Activated CD8-positive, alpha-beta T cell treated with anti-CD3 and anti-CD28 coated beads, Interleukin-2, amount 10 ng/mL, durations not matched to agents 7 days and 5 days (primary cell): ENCODE data around the gene PFKFB2. TPM values are rescaled to one million over a fixed set of nuclear protein-coding genes. Genes with fewer than 3 reads are reported as not detected.

Source experiments
- ATAC-seq: fragments of 150-1000 bp; cut with Tn5 transposase; one replicate; pipeline ENCODE4 v1.10.0; 2021; ENCODE audit warnings: moderate library complexity
- CTCF ChIA-PET: fragments of 350-600 bp; sonication (Branson Sonifier 250); formaldehyde crosslinking; loops from one replicate; lab custom pipeline; 2021; ENCODE audit warnings: antibody characterized with exemption; lab: Charles Lee
- POLR2A ChIA-PET: fragments of 350-600 bp; sonication (Branson Sonifier 250); formaldehyde crosslinking; loops from one replicate; lab custom pipeline; 2021; ENCODE audit warnings: antibody characterized with exemption; lab: Charles Lee
- DNase-seq: peaks from one replicate; pipeline ENCODE4 v3.0.0-alpha.2; 2020
- H3K27ac Mint-ChIP-seq: one replicate; pipeline ENCODE4 v1.8.0; 2021; ENCODE audit warnings: mild to moderate bottlenecking, mixed read lengths
- H3K27me3 Mint-ChIP-seq: one replicate; pipeline ENCODE4 v1.8.0; 2021; ENCODE audit warnings: low read depth, mixed read lengths
- H3K36me3 Mint-ChIP-seq: one replicate; pipeline ENCODE4 v1.8.0; 2021; ENCODE audit warnings: low read depth, mixed read lengths
- H3K4me1 Mint-ChIP-seq: one replicate; pipeline ENCODE4 v1.8.0; 2021; ENCODE audit warnings: low read depth, mixed read lengths
- H3K4me3 Mint-ChIP-seq: one replicate; pipeline ENCODE4 v1.8.0; 2021; ENCODE audit warnings: mild to moderate bottlenecking, mixed read lengths
- H3K9me3 Mint-ChIP-seq: one replicate; pipeline ENCODE4 v1.8.0; 2022; ENCODE audit warnings: mixed read lengths; ENCODE audit not compliant: insufficient read depth
- total RNA-seq, 2 experiments: library from RNA; stranded (reverse); gene quantifications; one replicate each; pipeline ENCODE4 v1.2.3, GENCODE V29; 2021

PFKFB2 gene
- total RNA-seq, 2 experiments from 2014 or later: 5.0 to 6.6 TPM

DNA sequence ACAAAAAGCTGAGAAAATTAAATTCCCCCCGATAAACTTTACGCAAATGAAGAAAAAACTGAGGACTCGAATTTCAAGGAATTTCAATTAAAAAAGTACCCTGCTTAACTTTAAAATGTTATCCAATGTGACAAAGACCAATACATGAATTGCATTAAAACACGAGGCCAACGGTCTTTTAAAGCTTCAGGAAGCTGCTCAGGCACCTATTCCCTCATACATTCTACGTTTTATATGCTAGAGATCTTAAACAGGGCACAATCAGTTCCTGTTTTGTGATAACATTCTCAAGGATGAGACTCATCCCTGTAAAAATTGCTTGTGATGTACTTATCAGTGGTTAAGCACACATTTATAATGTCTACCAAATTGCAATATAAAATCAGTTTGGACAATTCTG is 5.0 kb upstream of the PFKFB2 start:
- peaks cover 50% of the 10 kb centered on the region for H3K4me1 Mint-ChIP-seq
- POLR2A ChIA-PET: no interaction called here

DNA sequence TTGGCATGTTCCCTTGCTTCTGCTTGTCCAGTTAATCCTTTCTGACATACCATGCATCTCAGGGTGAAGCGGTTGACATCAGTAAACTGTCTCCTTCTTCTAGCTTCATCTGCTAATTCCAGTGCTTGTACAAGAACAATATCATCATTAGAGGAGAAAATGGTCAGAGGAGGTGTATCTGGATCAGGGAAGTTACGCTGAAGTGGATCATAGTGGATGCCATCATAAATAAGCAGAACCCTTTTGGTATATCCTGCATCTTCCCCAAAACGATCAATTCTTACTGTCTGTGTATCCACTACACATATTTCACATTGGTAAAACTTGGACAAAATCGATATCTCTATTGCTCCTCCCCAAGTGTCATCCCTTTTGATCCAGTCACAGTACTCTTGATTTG is 4.0 kb upstream of the PFKFB2 start:
- CTCF ChIA-PET: interaction anchor here (1.0 to 6.9 kb wide), 9 partner anchors 12 to 124 kb away, joined by 3 to 67 read pairs (median 8); partner anchors contain the start of gene C4BPB
- H3K9me3 Mint-ChIP-seq: no peaks in the 10 kb centered on the region
- H3K4me1 Mint-ChIP-seq: peaks cover 57% of the 10 kb centered on the region
- POLR2A ChIA-PET: no interaction called here
- ATAC-seq (no peak), DNase-seq (no peak)
- H3K27me3 Mint-ChIP-seq: no peaks in the 10 kb centered on the region
- H3K4me3 Mint-ChIP-seq: peak overlapping the region; percentile 5
- H3K36me3 Mint-ChIP-seq: peaks cover 35% of the 10 kb centered on the region
- H3K27ac Mint-ChIP-seq: peak overlapping the region; percentile 9

More for the DNA sequence above, 5.0 kb upstream of the PFKFB2 start:
- no peak overlapping the region for H3K4me3 Mint-ChIP-seq
- no peaks in the 10 kb centered on the region for H3K27me3 Mint-ChIP-seq
- no peak for DNase-seq
- CTCF ChIA-PET: interaction anchor here (1.0 to 6.9 kb wide), 9 partner anchors 18 to 357 kb away, joined by 3 to 67 read pairs (median 5); no protein-coding TSS in a partner anchor
- peaks cover 38% of the 10 kb centered on the region for H3K36me3 Mint-ChIP-seq
- no peak overlapping the region for H3K27ac Mint-ChIP-seq
- H3K9me3 Mint-ChIP-seq: no peaks in the 10 kb centered on the region
- ATAC-seq: no peak

DNA sequence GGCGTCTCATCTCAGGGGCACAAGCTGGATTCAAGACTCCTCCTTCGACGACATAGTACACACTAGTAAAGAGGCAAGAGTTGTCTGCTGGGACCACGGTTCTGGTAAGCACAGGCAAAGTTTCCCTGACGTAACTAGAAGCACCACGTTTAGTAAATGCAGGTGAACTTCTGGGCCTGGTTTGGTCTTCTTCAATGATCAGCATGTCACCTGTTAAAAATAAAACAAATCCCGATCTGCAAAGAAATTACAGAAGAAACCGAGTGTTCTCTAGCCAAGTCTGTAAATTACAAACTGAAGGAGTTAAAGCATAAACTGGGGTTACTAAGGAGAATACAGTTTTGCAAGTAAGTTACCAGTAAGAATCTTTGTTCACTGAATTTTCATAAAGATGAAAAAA is 3.6 kb upstream of the PFKFB2 start:
- Mint-ChIP-seq H3K36me3 (peaks cover 35% of the 10 kb centered on the region), H3K4me3 (peak overlapping the region; percentile 86), H3K4me1 (peaks cover 59% of the 10 kb centered on the region), H3K27ac (no peak overlapping the region), H3K27me3 (no peaks in the 10 kb centered on the region), H3K9me3 (no peaks in the 10 kb centered on the region)
- DNase-seq (no peak), ATAC-seq (no peak)
- CTCF ChIA-PET: interaction anchor here (0.8 to 6.9 kb wide), 23 partner anchors 12 to 452 kb away, joined by 3 to 67 read pairs (median 4); partner anchors contain the start of genes C1orf116 and C4BPB
- POLR2A ChIA-PET: interaction anchor here (1.3 kb wide), 1 partner anchor 19 kb away, joined by 3 read pairs; no protein-coding TSS in a partner anchor

- ChIA-PET CTCF (interaction anchor here (0.6 to 6.9 kb wide), 26 partner anchors 11 to 452 kb away, joined by 3 to 67 read pairs (median 4); partner anchors contain the start of genes C1orf116 and C4BPB), POLR2A (interaction anchor here (1.3 kb wide), 1 partner anchor 19 kb away, joined by 3 read pairs; no protein-coding TSS in a partner anchor)
- Mint-ChIP-seq H3K36me3 (peaks cover 31% of the 10 kb centered on the region), H3K4me3 (peak overlapping the region; percentile 86), H3K27ac (peak overlapping the region; percentile 84), H3K4me1 (peaks cover 64% of the 10 kb centered on the region), H3K27me3 (no peaks in the 10 kb centered on the region), H3K9me3 (no peaks in the 10 kb centered on the region)
- peak; percentile 75 for DNase-seq
- ATAC-seq: peak; percentile 32
Observed at GRCh38 chr1:207049974-207050391, 3.1 kb upstream of the PFKFB2 start.

DNA sequence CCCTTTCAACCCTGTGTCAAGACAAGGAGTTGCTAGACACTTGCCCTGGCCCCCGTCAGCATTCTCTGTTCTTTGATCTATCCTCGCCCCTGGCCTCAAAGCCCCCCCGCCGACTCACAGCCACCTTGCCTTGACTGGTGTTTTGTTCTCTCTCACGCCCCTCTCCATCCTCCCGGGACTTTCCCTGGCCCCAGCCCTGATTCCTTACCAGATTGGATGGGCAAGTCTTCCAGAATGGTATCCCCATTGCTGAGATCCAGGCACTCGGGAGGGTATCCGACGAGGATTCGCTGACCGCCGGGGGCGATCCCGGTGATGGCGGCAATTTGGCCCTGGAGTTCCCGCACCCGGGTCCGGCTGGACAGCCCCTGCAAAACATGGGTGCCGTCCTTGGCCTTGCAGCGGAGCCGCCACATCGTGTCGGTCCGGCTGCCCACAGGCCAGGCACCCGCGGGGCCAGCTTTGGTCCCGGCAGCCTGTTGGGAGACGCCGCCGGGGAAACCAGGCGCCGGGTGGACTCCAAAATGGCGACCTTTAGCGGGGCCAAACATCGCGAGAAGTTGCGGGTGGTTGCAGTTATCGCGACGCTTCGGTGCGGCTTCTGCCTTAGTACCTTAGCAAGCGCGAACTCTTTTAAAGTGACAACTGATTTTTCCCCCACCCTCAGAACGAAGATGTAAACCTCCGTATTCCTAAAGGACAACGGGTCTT is 2.4 kb upstream of the PFKFB2 start:
- CTCF ChIA-PET: interaction anchor here (0.6 to 6.9 kb wide), 25 partner anchors 10 to 451 kb away, joined by 3 to 67 read pairs (median 4); partner anchors contain the start of genes C1orf116 and C4BPB

DNA sequence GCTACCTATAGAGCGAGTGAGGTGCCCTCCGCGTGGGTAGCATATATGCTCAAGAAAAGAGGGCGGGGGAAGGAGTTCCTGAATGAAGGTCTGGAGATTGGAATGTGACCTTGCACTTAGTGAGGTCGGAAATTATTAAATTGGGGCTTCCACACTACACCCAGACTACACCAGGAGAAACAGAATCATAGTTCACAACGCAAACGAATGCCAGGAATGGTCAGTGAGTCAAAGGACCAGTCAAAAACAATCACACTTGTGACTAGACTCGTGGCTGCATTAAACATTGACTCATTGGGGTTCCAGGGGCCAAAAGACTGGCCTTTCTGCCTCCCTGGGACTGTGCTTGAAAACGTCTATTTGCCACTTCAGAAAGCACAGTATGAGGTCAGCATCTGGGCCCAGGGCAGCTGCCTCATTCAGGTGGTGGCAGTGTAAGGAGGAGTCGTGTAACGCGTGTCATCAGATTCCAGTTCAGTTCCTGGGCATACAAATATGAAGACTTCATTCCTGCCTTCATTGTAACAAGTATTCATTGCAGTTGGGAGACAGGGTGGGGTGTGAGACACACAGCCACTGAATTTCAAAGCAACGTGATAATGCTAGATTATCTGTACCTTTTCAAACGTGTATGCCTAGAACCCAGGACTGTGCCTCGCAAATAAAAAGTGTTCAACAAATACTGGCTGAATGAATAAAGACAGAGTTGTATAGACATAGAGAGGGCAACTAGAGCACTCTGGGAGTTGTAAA is 1.7 kb upstream of the PFKFB2 start, which contains the start of gene YOD1:
Gene YOD1 (minus strand): TSS at position 18 of the 753 bp plus-strand sequence. CDS start 178 bp downstream, outside the sequence.
- no peak for DNase-seq
- no peak for ATAC-seq
- POLR2A ChIA-PET: no interaction called here
- peak within 1 kb of the TSS; percentile 86 for H3K4me3 Mint-ChIP-seq
- peak within 1 kb of the TSS; percentile 84 for H3K27ac Mint-ChIP-seq
- H3K27me3 Mint-ChIP-seq: no peaks in the 10 kb centered on the region
- H3K36me3 Mint-ChIP-seq: peaks cover 25% of the 10 kb centered on the region
- no peaks in the 10 kb centered on the region for H3K9me3 Mint-ChIP-seq
- H3K4me1 Mint-ChIP-seq: peaks cover 61% of the 10 kb centered on the region
- CTCF ChIA-PET: interaction anchor here (1.7 to 6.9 kb wide), 3 partner anchors 24 to 30 kb away, joined by 6 to 67 read pairs (median 50); no protein-coding TSS in a partner anchor

More for the DNA sequence above, 2.4 kb upstream of the PFKFB2 start:
- Mint-ChIP-seq H3K4me1 (peaks cover 62% of the 10 kb centered on the region), H3K9me3 (no peaks in the 10 kb centered on the region), H3K4me3 (peak overlapping the region; percentile 86), H3K36me3 (peaks cover 28% of the 10 kb centered on the region), H3K27me3 (no peaks in the 10 kb centered on the region), H3K27ac (peak overlapping the region; percentile 84)
- POLR2A ChIA-PET: interaction anchor here (1.3 kb wide), 1 partner anchor 18 kb away, joined by 3 read pairs; no protein-coding TSS in a partner anchor
- peak; percentile 94 for DNase-seq
- ATAC-seq: peak; percentile 54

- H3K4me3 Mint-ChIP-seq: no peak overlapping the region
- CTCF ChIA-PET: interaction anchor here (1.5 to 2.4 kb wide), 5 partner anchors 13 to 28 kb away, joined by 4 to 8 read pairs (median 7); no protein-coding TSS in a partner anchor
- peaks cover 43% of the 10 kb centered on the region for H3K4me1 Mint-ChIP-seq
- no peak overlapping the region for H3K27ac Mint-ChIP-seq
- POLR2A ChIA-PET: interaction anchor here (0.6 kb wide), 1 partner anchor 329 kb away, joined by 3 read pairs; no protein-coding TSS in a partner anchor
- H3K36me3 Mint-ChIP-seq: peaks cover 3% of the 10 kb centered on the region
- no peaks in the 10 kb centered on the region for H3K27me3 Mint-ChIP-seq
- DNase-seq: no peak
- no peaks in the 10 kb centered on the region for H3K9me3 Mint-ChIP-seq
- no peak for ATAC-seq
Observed at GRCh38 chr1:207054491-207054890, 1.4 kb downstream of the PFKFB2 start.

- no peak for DNase-seq
- POLR2A ChIA-PET: no interaction called here
- CTCF ChIA-PET: interaction anchor here (1.5 to 2.4 kb wide), 5 partner anchors 12 to 27 kb away, joined by 4 to 8 read pairs (median 7); no protein-coding TSS in a partner anchor
- no peak overlapping the region for H3K27ac Mint-ChIP-seq
- ATAC-seq: no peak
- H3K4me1 Mint-ChIP-seq: peaks cover 39% of the 10 kb centered on the region
- H3K36me3 Mint-ChIP-seq: no peaks in the 10 kb centered on the region
- no peak overlapping the region for H3K4me3 Mint-ChIP-seq
- H3K27me3 Mint-ChIP-seq: no peaks in the 10 kb centered on the region
- H3K9me3 Mint-ChIP-seq: no peaks in the 10 kb centered on the region
Observed at GRCh38 chr1:207055386-207056001, 2.4 kb downstream of the PFKFB2 start.

- Mint-ChIP-seq H3K27ac (no peak overlapping the region), H3K4me1 (peaks cover 31% of the 10 kb centered on the region), H3K36me3 (no peaks in the 10 kb centered on the region), H3K27me3 (no peaks in the 10 kb centered on the region), H3K4me3 (no peak overlapping the region), H3K9me3 (no peaks in the 10 kb centered on the region)
- ATAC-seq (no peak), DNase-seq (no peak)
- CTCF ChIA-PET: interaction anchor here (0.9 to 2.4 kb wide), 3 partner anchors 12 to 21 kb away, joined by 3 to 8 read pairs (median 4); no protein-coding TSS in a partner anchor
- POLR2A ChIA-PET: no interaction called here
Observed at GRCh38 chr1:207056673-207057072, 3.6 kb downstream of the PFKFB2 start.

DNA sequence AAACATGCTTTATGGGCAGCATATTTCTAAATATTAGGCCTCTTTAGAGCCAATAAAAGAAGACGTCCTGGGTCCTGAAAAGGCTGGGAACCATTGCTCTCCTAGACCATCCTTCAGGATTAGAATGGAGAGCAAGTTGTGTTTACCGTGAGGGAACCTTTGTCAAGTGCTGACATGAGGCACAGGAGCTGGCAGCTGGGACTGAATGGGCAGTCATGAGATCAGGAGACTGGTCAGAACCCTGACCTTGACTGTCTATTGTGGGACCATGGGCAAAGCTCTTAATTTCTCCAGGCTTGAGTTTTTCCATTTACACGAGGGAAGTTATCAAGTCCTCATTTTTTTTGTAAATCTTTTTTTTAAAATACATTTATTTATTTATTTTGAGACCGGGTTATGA is 5.2 kb downstream of the PFKFB2 start:
- DNase-seq (no peak), ATAC-seq (no peak)
- Mint-ChIP-seq H3K4me1 (peaks cover 22% of the 10 kb centered on the region), H3K4me3 (no peak overlapping the region), H3K36me3 (no peaks in the 10 kb centered on the region), H3K27me3 (no peaks in the 10 kb centered on the region), H3K9me3 (no peaks in the 10 kb centered on the region), H3K27ac (no peak overlapping the region)
- POLR2A ChIA-PET: no interaction called here
- CTCF ChIA-PET: no interaction called here
